Activated CD4-positive, alpha-beta T cell treated with anti-CD3 and anti-CD28 coated beads for 4 hours (primary cell): ENCODE measurements around the gene MCOLN3.
"Not testable (repeated sequence)": the region's sequence is repeated elsewhere in the genome, so short reads cannot be mapped to it uniquely, and the experiment has no call there.

Experiments used
- DNase-seq, 2 donors: peaks; one replicate each; pipeline ENCODE4 v3.0.0-alpha.2; 2020

MCOLN3 gene

DNA sequence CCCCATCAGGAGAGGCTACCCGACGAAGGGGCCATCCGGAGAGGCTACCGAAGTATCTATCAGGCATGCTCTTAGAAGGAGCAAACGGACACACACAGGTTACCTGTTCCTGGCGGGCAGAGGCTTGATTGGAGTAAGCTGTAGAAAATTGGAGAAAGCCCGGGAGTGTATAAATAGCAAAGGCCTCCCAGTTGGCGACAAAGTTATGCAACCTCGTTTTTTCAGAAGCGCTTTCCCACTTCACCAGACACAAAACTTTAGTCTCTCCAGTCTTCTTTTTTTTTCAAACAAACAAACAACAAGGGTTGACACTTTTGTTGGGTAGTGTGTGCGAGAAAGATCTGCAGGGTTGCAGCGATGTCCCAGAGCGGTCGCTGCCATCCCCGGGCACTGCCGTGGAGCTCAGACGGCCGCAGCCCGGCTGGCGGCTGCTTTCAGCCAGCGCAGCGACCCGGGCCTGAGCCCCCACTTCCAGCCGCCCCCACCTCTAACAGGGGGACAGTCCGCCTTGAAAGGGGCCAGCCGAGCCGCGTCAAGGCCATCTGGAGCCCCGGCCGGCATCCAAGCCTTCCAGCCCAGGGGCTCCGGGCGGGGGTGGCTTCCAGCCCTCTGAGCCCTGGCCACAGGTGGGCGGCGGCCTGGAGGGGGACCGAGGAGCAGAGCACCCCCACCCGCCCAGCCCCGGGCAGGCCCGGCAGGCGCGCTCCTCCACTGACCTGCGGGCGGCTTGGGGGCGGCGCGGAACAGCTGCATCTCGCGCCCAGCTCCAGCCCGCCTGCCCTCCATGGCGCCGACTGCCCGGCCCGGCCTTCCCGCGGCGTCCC, 616 bp downstream of the MCOLN3 start:
- no peak for DNase-seq

DNA sequence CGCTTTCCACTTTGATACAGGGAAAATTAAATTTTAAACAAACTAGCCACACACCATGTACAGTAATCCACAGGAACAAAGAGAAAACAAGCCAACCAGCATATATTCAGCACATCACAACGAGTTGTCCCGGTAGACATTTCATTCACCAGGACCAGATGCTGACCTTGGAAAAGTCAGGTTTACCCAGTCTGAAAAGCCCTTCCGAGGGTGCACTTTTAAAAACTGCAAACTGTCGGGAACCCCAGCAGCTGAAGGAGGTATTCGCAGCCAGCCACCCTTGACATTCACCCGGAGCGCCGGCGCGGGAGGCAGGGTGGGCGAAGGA, 1.2 kb downstream of the MCOLN3 start:
- DNase-seq = no peak

DNA sequence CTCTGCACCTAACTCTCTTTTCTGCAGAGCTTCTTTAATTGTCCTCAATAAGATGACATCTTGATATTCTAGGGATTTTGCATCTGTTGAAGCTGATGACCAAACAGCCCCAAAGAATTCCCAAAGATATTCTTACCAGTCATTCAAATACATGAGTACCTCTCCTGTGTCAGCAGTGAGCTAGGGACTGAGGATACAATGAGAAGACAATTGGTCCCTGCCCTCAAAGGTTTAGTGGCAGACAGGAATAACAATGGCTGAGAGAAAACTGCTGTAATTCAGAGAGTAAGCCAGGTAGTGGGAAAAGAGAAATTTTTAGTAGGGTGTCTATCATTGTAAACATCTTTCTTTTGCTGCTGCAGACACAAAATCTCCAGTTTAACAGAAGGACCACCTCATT, 5.9 kb downstream of the MCOLN3 start:
- DNase-seq = no peak

DNA sequence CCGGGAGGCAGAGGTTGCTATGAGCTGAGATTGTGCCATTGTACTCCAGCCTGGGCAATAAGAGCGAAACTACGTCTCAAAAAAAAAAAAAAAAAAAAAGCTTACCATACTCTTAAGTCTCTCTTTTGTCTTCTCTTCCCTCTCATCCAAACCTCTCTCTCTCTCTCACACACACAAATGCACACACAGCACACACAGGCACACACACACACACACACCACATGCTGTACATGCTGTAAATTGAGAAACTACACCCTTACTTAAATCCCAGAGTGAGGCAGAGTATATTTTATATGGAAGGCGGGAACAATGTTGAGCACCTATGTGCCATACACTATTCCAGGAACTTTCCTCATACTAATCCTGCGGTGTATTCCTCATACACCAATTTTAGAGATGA, 6.5 kb downstream of the MCOLN3 start:
- no peak for DNase-seq

DNA sequence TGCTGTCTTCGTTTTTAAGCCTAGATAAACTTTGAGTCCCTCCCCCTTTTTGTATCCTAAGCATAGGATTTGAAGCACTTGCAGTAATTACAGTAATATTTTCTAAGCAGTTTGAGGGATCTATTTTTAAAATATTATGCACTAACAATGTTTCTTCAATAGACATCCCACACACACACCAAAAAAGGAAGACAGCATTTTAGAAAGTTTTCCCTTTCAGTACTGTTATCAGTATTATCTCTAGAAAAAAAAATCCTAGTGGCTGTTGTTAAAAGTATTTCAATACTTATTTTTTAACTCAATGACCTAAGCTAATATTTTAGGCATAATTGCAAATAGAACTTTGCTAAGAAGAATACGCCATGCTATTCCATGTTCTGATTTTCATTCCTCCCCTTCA, 15.1 kb downstream of the MCOLN3 start:
- no peak for DNase-seq

DNA sequence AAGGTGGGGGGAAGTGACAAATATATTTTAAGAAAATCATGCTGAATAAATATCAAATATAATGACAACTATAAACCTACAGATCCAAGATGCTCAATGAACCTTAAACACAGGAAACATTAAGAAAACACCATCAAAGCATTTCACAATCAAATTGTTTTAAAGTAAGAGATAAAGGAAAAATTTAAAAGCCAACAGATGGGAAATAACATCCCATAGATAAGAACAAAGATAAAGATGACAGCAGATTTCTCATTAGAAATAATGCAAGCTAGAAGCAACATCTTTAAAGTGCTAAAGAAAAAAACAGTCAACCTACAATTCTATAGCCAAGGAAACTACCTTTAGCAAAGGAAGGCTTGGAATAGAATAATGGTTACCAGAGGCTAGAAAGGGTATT, 17.8 kb downstream of the MCOLN3 start:
- no peak for DNase-seq

DNA sequence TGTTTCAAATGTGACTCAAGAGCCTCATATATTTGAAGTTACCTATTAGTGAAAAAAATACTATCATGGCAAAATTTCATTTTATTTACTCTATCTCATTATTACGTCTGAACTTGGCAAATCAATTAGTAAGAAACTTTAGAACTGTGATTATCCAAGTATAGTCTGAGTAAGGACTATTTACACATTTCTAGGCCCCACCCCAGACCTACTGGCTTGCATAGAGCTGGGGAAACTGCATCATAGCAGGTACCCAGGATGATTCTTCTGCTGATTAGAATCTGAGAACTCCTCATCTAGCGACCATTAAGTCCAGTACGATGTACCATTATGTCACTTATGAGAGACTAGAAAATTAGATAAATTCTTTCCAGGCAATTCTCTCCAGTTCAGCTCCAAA, 20.1 kb downstream of the MCOLN3 start:
- no peak for DNase-seq

DNA sequence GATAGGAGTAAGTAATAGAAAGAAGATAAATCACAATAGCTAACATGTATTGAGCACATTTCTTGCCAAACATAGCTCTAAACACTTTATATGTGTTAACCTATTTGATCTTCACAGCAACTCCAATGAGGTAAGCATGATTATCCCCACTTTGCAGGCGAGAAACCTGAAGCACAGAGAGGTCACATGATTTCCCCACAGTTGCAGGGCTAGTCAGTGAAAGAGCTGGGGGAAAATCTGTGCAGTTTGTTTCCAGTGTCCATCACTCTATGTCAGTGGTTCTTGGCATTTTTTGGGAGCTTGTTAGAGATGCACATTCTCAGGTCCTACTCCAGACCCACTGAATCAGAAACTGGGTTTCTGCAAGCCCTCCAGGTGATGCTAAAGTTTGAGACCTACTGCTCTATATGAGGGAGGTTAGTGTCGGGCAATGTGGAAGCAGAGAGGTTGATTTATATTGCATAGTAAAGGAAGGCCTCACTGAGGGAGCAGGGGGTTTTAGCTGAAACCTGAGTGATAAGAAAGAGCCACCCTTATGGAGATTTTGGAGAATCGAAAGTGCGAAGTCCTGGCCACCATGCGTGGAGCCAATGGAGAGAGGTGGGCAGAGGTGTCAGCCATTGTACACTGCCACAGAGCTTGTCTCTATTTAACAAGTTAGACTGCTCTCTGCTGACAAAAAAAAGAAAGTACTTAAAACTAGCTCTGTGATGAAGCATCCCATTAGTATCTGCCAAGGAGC, 20.9 kb downstream of the MCOLN3 start:
- peak; percentile 20 to 23 for DNase-seq

DNA sequence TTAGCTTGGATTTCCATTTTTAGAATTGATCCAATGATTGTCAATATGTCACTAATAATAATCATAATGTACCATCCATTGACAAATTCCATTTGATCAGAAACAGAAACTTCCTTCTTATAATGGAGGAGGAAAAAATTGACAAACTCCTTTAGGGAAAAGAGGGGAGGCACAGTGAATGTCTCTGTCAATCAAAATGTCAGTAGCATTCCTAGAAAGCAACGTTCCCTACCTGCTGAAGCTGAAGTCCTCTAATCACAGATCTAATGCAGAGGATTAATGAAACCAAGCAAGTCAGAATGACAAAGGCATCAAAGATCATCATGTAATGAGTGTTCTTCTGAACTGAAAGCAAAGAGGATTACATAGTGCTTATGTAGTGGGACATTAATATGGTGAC, 22.4 kb downstream of the MCOLN3 start:
- no peak for DNase-seq

DNA sequence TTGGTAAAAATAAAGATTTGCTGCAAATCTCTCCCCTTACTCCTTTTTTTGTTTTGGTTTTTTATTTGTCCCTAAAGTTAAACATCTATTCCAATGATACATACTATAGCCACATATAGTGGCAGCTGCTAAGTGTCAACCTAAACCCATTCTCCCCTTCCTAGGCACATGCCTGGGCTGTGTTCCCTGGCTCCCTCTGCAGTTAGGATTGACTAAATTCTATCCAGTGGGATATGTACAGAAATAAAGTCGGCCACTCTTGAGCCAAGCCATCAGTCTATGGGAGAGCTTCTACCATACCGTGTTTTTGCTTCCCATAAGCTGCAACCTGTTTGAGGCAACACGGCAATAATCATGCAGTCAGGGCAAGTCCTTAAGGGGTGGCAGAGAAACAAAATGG, 23.6 kb downstream of the MCOLN3 start:
- no peak for DNase-seq

DNA sequence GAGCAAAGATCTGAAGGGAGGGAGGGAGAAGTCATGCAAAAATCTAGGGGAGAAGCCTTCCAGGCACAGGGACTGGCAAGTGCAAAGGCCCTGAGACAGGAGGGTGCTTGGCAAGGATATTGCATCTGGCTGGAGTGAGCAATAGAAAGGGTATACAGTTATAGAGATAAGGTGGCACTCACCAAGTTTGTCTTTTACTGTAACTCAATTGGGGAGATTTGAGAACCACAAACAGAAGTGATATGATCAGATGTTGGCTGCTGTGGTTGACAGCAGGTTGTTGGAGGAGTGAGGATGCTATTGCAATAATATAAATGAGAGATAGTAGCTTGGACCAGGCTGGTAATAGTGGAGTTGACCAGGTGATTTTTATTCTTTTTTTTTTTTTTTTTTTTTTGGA, 25.6 kb downstream of the MCOLN3 start:
- no peak for DNase-seq

DNA sequence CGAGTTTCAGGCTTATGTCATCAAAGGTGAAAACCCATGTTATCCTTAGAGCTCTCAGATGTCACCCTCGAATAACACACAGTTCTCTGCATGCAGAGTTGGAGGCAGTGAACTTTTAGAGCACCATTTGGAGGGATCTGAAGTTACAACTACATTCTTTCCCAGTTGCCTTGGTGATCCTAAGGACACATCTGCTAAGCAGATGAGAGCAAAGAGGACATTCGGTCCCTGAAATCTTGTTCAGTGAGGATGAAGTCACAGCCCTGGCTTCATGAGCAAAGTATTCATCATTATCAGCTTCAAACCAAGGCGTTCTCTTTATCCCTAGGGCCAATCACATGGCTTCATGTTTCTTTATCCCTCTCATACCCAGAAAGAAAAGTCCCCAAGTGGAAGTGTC, 28.3 kb downstream of the MCOLN3 start:
- DNase-seq = no peak

DNA sequence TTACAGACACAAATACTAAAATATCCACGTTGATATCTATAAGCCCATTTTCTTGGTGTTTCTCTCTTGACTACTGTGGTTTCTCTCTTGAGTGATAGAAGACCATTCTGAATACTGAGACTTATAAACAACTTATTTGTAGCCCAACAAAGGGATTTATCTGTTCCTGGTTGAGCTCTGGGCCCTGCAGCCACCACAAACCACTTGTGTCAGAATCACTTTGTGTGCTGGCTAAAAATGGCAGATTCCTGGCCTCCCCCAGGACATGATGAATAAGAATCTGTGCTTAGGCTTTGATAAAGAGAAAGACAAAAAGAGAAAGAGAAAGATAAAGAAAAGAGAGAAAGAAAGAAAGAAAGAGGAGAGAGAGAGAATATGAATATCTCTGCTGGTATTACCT, 32.5 kb downstream of the MCOLN3 start:
- no peak for DNase-seq

DNA sequence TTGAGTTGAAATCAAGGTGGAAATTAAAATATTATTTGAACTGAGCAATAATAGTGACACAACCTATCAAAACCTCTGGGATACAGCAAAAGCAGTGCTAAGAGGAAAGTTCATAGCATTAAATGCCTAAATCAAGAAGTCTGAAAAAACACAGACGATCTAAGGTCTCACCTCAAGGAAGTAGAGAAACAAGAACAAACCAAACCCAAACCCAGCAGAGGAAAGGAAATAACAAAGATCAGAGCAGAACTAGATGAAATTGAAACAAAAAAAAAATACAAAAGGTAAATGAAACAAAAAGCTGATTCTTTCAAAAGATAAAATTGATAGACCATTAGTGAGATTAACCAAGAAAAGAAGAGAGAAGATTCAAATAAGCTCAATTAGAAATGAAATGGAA, 42.7 kb downstream of the MCOLN3 start:
- not testable (repeated sequence) for DNase-seq

DNA sequence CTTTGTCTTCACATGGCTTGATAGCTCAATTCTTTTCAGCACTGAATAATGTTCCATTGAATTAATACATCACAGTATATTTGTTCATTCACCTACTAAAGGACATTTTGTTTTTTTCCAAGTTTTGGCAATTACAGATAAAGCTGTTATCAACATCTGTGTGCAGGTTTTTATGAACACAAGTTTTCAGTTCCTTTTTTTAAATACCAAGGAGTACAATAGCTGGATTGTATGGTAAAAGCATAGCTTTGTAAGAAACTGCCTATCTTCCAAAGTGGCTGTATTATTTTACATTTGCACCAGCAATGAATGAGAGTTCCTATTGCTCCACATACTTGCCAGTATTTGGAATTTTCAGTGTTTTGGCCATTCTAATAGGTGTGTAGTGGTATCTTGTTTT, 46.6 kb downstream of the MCOLN3 start:
- DNase-seq = no peak

DNA sequence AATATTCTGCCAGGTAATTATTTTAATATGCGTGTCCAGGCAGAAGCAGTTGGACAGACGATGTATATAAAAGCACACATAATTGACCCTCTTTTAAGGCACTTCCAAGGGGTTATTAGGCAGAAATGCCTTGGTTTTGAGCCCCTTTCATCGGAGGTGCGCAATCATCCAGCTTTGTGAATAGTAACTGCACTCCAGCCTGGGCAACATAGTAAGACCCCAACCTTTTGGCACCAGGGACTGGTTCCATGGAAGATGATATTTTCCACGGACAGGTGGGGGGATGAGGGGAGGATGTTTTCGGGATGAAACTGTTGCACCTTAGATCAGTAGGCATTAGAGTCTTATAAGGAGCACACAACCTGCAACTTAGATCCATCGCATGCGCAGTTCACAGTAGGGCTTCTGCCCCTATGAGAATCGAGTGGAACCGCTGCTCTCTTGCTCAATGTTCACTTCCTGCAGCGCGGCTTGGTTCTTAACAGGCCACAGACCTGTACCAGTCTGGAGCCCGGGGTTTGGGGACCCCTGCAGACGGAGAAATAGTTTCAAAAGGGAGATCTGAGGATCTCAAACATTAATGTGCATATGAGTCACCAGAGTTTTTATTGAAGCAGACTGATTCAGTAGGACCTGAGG, 49.5 kb downstream of the MCOLN3 start:
- peak; percentile 31 to 42 for DNase-seq

DNA sequence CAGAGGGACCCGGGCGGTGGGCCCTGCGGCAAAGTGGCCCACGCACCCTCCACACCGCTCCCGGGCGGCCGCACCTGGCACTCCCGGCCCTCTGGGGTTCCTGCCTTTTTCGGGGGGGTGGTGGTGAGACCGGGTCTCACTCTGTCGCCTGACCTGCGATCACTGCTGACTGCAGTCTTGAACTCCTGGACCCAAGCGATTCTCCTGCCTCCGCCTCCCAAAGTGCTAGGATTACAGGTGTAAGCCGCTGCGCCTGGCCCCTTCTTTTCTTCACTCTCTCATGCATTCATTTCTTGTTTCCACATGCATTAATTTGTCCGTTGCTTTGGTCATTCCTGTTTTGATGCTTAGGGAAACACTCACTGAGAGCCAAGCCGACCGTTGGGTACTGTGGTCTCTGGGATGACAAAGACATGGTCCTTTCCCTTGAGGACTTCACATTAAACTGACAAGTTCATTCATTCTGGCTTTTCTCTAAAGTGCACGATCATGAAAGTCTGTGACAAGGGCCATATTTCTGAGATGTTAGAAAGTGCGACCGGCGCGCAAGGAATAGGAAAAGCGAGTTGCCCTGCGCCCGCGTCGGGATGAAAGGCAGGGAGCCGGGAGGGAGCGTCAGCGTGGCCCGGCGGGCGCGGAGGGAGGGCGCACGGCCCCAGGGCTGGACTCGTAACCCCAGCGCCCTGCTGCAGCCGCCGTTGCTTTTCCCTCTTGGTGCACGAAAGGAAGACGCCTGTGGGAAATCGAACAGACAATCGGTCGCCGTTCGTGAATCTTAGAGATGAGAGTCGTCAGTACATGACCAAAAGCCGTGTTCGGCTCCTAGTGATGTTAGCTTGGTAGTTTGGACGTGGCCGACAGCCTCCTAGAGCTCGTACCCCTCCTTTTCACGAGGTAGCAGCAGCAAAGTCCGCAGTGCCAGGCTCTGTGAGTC, 50.4 kb downstream of the MCOLN3 start:
- DNase-seq = no peak

DNA sequence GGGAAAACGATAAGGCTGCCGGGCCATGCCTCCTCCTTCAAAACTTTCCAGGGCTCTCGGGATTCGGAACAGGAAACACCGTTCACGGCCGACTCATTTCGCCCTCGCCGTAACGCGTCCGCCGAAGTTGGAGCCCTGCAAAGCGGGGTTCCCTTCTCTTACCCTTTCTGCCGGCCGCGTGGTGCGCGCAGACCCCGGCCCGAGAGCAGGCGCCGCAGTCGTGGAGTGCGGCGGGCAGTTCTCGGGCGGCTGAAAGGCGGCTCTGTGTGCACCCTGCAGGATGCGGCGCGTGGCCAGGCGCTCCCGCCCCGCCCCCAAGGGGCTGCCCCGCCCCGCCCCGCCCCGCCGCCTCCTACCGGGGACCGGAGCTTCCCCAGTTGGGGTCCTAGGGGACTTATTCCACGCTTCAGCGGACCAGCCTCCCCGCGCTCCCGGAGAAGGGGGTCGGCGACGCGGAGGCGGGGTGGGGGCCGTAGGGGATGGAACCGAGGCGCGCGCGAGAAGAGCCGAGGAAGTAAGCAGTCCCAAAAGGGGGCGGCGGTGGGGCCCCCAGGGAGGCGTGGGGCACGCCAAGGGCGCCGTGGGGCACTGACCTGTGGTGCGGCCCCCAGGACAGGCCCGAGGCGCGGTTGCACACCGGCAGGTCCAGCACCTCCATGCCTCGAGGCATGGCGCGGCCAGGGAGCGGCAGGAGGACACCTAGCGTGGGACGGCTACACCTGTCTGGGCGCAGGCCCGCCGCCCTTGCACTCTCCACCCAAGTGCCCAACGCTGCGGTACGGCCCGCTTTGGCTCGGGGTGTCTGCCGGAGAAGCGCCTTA, 51.2 kb downstream of the MCOLN3 start, which contains the start of gene MCOLN2:
MCOLN2 (minus strand) TSS at position 268 of the 821 bp plus-strand sequence; CDS start at position 27, 241 bp downstream.
- peak; percentile 45 to 59 for DNase-seq

DNA sequence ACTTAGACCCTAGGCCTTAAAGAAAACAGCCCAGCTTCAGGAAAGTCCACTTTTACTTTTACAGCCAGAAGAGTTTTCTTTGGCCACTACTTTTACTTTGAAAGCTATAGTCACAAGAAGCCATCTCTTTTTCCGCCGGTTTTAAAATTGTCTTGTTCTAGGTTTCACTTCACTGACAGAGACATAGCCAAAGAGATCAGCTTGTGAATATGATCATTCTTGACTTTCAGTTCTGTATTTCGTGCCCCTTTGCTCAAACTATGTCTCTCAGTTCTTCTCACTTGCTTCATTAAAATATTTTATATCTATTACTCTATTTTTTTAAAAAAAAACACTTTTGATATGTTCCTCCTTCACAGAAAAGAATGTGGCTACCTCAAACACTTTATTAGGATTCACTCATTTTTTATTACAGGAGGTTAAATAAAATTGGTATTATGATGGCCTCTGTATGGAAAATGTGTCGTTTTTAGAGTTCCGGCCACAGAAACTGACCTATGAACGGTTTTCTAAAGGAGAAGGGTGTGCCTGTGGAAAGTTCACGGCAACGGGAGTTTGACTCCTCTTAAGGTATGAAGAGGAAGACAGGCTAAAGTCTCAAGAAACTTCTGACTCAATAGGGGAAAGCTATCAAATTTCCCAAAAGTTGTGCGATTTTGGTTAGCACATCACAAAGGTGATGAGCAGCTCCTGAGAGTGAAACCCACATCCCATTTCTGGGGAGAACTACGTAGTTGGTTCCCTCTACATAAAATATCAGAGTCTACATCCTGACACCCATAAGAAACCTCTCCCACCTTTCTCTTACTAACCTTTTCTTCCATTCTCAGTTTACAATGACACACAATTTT, 52.6 kb downstream of the MCOLN3 start:
- DNase-seq = no peak

DNA sequence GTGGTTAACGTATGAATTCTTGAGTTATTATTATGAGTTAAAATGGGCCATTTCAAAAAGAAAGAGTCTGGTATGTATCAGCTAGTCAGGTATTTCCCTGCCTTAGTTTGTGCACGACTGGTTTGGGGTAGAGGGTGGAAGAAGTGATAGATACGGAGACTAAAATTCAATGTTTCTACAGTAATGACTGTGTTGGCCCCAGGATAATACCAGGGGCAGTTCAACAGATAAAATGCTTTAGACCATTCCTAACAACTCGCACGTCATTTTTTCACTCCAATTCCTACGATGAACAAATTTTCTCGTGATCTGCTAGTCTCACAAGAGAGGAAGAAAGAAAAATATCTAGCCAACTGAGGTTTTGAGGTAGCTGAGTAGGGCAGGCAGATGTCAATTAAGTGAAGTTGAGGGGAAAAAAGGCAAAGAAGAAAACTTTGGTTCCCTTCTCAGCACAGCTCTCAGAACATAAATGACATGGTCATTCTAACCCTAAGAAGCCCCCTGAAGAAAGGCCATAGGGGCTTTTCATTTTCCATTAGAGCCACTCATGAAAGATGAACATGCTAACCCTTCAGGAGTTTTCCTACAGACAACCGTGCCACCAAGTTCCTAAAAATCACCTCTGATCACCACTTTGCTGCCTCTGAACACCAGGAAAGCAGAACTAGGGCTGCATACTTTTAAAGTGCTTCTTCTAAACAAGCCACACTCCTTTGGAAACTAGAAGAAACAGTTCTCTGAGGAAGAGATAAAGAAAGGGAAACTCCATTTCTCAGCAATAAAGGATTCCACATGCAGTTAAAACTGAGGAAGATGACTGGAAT, 57.0 kb downstream of the MCOLN3 start:
- no peak for DNase-seq
